Ammon's horn (tissue), 1 donor: ENCODE results near the gene GPX5.
A peak's percentile ranks its signal among the peaks of the same experiment; 100 is the strongest.
"Not testable (repeated sequence)": the region's sequence is repeated elsewhere in the genome, so short reads cannot be mapped to it uniquely, and the experiment has no call there.

Source experiments
- DNase-seq: peaks from one replicate; pipeline ENCODE4 v3.0.0-alpha.2; 2016; ENCODE audit warnings: low spot score

The GPX5 gene, protein sequence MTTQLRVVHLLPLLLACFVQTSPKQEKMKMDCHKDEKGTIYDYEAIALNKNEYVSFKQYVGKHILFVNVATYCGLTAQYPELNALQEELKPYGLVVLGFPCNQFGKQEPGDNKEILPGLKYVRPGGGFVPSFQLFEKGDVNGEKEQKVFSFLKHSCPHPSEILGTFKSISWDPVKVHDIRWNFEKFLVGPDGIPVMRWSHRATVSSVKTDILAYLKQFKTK

DNA sequence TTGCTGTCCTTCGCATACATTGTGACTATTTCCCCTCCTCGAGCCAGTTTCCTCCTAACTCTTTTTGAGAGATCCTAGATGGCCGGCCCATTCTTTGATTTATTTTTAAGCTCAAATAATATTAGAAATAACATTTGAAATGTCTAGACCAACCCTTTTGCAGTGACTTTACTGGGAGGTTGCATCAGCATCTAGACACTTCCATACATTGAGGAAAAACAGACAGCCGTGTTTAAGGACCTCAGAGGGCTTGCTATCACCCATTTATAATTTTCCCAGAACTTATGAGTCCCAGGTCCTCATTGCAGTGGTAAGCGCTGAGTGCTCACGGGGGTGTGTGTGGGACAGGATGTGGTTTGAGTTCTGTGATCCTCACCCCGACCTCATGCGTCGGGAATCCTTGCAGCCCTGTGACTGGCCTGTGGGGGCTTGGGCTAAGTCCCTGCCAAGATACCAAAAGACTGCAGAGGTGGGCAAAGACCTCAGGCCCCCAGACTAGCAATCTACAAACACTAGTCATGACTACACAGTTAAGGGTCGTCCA lies at the start of gene GPX5:
GPX5 (plus strand) TSS at position 386 of the 544 bp plus-strand sequence; CDS start at position 519, 133 bp downstream.
- no peak for DNase-seq

- no peak for DNase-seq
Observed at GRCh38 chr6:28478518-28478917, 47.2 kb upstream of the GPX5 start.

- DNase-seq = no peak
Observed at GRCh38 chr6:28480253-28480932, 45.3 kb upstream of the GPX5 start.

GRCh38 chr6:28485482-28485881 lies 40.2 kb upstream of the GPX5 start:
- no peak for DNase-seq

- no peak for DNase-seq
Observed at GRCh38 chr6:28486533-28486932, 39.1 kb upstream of the GPX5 start.

DNA sequence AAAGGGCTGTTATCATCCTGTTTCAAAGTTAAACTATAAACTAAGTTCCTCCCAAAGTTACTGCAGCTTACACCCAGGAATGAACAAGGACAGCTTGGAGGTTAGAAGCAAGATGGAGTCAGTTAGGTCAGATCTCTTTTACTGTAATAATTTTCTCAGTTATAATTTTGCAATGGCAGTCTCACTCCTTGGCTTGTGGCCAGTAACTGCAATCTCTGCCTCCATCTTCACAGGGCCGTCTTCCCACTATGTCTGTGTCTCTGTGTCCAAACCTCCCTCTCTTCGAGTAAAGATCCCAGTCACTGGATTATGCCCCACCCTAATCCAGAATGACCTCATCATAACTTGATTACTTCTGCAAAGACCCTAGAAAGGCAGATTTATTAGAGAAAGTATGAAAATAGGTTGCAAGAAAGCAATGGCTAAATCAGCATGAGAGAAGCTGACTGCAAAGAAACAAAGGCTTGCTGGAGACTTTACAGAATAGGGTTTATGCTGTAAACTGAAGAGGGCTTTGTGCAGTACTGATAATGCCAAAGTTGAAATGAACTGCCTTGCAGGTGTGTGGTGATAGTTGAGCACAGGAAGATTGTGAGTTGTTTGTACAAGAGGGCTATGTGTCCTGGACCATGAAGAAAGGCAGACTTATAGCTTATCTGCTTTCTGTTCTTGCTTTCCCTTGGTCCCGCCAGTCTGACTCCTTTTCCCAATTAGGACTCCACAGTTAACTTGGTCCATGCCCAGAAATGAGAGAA lies 38.5 kb upstream of the GPX5 start:
- DNase-seq = no peak

DNA sequence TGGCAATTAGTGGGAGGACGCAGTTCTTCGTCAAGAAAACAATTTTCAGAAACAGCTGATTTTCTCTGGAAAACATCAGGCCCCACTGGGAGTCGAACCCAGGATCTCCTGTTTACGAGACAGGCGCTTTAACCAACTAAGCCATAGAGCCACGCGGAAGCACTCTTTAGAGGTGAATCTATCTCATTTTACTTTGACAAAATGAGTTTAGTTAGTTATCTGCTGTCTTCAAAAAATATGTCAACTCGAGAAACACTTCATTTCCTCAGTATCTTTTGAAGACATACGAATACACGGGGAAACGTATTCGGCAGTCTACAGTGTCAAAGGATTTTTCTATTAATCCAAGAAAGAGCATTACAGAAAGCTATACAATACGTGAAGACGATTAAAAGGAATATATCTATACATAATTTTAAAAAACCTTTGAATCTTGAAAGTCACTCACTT lies 36.7 kb upstream of the GPX5 start:
- peak; percentile 46 for DNase-seq

- DNase-seq = peak; percentile 9
Observed at GRCh38 chr6:28489366-28490204, 36.1 kb upstream of the GPX5 start.

GRCh38 chr6:28490205-28490890 lies 35.3 kb upstream of the GPX5 start:
- no peak for DNase-seq

DNA sequence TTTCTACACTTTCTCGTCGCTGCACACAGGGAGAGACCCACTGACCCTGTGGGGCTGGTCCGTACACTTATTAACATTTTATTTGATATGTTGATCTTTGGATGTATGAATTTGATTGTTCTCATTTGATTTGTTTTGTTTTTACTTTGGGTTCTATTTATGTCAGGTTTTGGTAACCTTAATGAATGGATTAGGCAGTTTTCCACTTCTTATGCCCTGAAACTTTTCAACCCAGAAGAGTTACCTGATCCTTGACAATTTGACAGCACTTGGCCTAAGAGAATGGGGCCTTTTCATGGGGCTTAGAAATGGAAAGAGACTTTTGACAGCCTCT lies 33.7 kb upstream of the GPX5 start:
- DNase-seq = no peak

DNA sequence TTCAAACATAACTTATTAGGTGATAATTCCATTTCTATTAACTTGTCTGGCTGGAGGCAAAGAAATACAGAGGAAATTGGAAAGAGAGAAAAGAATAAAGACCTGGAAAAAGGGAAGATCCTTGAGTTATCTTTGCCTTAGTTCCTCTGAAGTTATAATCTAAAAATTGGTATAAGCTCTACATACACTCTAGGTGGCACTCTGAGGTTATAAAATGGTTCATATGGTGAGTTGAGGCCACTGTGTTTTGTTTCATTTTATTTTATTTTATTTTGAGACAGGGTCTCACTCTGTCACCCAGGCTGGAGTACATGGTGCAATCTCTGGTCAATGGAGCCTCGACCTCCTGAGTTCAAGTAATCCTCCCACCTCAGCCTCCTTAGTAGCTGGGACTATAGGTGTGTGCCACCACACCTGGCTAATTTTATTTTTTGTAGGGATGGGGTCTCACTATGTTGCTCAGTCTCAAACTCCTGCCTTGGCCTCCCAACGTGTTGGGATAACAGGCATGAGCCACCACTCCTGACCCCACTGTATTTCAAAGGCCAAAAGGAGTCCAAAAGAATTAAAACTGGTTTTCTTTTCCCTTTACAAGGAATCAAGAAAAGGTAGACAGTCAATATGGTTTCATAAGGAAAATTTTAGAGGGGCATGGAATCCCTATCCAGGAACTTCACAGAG lies 29.4 kb upstream of the GPX5 start:
- DNase-seq = no peak

DNA sequence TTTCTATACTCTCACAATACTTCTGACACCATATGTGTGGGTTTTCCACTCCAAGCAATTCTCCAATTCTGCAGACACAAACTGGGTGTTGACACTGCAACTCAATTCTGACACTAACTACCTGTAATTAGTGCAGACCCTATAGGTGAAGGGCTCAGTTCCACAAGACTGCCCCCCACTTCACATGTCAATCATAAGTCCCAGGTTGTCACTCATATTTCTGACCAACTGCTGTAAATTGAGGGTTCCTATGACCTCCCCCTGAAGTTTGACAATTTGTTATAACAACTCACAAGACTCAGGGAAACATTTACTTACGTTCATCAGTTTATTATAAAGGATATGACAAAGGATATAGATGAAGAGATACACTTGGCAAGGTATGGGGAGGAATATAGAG lies 28.4 kb upstream of the GPX5 start:
- DNase-seq = no peak

GRCh38 chr6:28497893-28498292 lies 27.8 kb upstream of the GPX5 start:
- DNase-seq = no peak

- DNase-seq = no peak
Observed at GRCh38 chr6:28501259-28501658, 24.4 kb upstream of the GPX5 start.

DNA sequence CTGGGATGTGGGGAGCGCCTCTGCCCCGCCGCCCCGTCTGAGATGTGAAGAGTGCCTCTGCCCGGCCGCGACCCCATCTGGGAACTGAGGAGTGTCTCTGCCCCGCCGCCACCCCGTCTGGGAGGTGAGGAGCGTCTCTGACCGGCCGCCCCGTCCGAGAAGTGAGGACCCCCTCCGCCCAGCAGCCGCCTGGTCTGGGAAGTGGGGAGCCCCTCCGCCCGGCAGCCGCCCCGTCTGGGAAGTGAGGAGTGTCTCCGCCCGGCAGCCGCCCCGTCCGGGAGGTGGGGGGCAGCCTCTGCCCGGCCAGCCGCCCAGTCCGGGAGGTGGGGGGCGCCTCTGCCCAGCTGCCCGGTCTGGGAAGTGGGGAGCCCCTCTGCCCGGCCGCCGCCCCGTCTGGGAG lies 23.5 kb upstream of the GPX5 start:
- DNase-seq = not testable (repeated sequence)

DNA sequence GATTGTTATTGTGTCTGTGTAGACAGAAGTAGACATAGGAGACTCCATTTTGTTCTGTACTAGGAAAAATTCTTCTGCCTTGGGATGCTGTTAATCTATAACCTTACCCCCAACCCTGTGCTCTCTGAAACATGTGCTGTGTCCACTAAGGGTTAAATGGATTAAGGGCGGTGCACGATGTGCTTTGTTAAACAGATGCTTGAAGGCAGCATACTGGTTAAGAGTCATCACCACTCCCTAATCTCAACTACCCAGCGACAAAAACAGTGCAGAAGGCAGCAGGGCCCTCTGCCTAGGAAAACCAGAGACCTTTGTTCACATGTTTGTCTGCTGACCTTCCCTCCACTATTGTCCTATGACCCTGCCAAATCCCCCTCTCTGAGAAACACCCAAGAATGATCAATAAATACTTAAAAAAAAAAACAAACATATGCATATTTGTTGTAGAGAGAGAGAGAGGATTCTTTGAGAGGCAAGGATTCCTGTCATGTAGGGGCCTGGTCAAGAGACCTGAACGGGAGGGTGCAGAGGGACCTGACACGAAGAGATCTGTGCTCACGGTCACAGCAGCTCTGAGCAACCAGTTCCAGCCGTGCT lies 22.9 kb upstream of the GPX5 start:
- DNase-seq = not testable (repeated sequence)

DNA sequence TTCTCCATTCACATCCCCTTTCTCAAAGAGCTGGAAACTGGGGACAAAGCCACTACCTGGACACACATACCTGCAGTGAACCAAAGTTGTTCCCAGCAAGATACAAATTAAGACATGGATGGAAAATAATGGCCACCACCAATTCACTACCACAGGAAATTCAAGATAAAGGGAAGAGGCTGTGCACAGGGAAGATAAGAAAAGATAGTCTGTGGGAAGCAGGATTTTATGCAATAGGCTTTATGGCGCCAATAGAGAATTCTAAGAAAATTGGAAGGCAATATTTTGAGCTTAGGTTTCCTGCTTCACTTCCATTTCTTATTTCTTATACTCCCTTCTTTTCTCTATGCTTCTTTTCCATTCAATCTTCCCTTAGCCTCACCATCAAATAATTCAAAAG lies 19.9 kb upstream of the GPX5 start:
- DNase-seq = no peak

GRCh38 chr6:28506807-28507475 lies 18.7 kb upstream of the GPX5 start:
- DNase-seq = no peak

GRCh38 chr6:28511628-28512300 lies 13.9 kb upstream of the GPX5 start:
- no peak for DNase-seq
